HepG2 (cell line): ENCODE results near the gene HCFC2. TPM values are rescaled to one million over a fixed set of nuclear protein-coding genes. Genes with fewer than 3 reads are reported as not detected.

Source experiments
- BCL6 ChIP-seq: IDR thresholded peaks from 2 replicates; pipeline ENCODE4 v1.6.1; 2016; ENCODE audit warnings: missing genetic modification reagents, missing compliant biosample characterization
- BRCA1 ChIP-seq: sonication (generic); formaldehyde crosslinking; IDR thresholded peaks from 2 replicates; pipeline ENCODE4 v1.4.0; 2020; ENCODE audit warnings: missing genetic modification reagents
- CREB3 ChIP-seq: sonication (generic); formaldehyde crosslinking; IDR thresholded peaks from 2 replicates; pipeline ENCODE4 v1.5.0; 2020; ENCODE audit warnings: missing genetic modification reagents
- GFI1 ChIP-seq: sonication (generic); formaldehyde crosslinking; IDR thresholded peaks from 2 replicates; pipeline ENCODE4 v1.5.0; 2020; ENCODE audit warnings: missing genetic modification reagents, mild to moderate bottlenecking, borderline replicate concordance
- HOXA9 ChIP-seq: sonication (generic); formaldehyde crosslinking; IDR thresholded peaks from 2 replicates; pipeline ENCODE4 v1.8.1; 2022; ENCODE audit warnings: missing genetic modification reagents, mild to moderate bottlenecking, moderate library complexity, borderline replicate concordance
- KDM3A ChIP-seq: IDR thresholded peaks from 2 replicates; pipeline ENCODE4 v1.6.1; 2018; ENCODE audit warnings: low read depth, missing compliant biosample characterization
- MTF1 ChIP-seq: sonication (generic); formaldehyde crosslinking; IDR thresholded peaks from 2 replicates; pipeline ENCODE4 v1.5.0; 2020; ENCODE audit warnings: missing genetic modification reagents
- MXI1 ChIP-seq: IDR thresholded peaks from 3 replicates; pipeline ENCODE4 v1.6.1; 2012; ENCODE audit warnings: low read depth, low read length, inconsistent platforms, borderline replicate concordance
- SP4 ChIP-seq: sonication (generic); formaldehyde crosslinking; IDR thresholded peaks from 2 replicates; pipeline ENCODE4 v1.8.1; 2023; ENCODE audit warnings: mild to moderate bottlenecking, missing genetic modification reagents
- TARDBP ChIP-seq: sonication (generic); formaldehyde crosslinking; IDR thresholded peaks from 2 replicates; pipeline ENCODE4 v1.8.0; 2022; ENCODE audit warnings: mild to moderate bottlenecking, missing genetic modification reagents
- USF2 ChIP-seq, 2 experiments: sonication (generic) in 1 of 2; formaldehyde crosslinking in 1 of 2; IDR thresholded peaks; 2 replicates each; pipeline versions ENCODE4 v1.5.1 to v1.6.1; 2011 to 2020; ENCODE audit warnings: borderline replicate concordance in 1 of 2, low read depth in 1 of 2, low read length in 1 of 2, mild to moderate bottlenecking in 1 of 2, missing genetic modification reagents in 1 of 2, moderate library complexity in 1 of 2
- ZBTB7A ChIP-seq: sonication (generic); formaldehyde crosslinking; IDR thresholded peaks from 2 replicates; pipeline ENCODE4 v1.8.0; 2022; ENCODE audit warnings: mild to moderate bottlenecking, missing genetic modification reagents
- ZMYM4 ChIP-seq: sonication (generic); formaldehyde crosslinking; IDR thresholded peaks from 2 replicates; pipeline ENCODE4 v1.8.1; 2023; ENCODE audit warnings: mild to moderate bottlenecking, missing genetic modification reagents
- ZNF382 ChIP-seq: sonication (generic); formaldehyde crosslinking; IDR thresholded peaks from 2 replicates; pipeline ENCODE4 v1.5.0; 2020; ENCODE audit warnings: missing genetic modification reagents, mild to moderate bottlenecking, borderline replicate concordance
- ZNF530 ChIP-seq: sonication (generic); formaldehyde crosslinking; IDR thresholded peaks from 2 replicates; pipeline ENCODE4 v1.5.0; 2020; ENCODE audit warnings: low read depth, mild to moderate bottlenecking, missing genetic modification reagents
- ZNF546 ChIP-seq: sonication (generic); formaldehyde crosslinking; conservative IDR thresholded peaks from 2 replicates; pipeline ENCODE4 v1.8.1; 2023; ENCODE audit warnings: mild to moderate bottlenecking, missing genetic modification reagents
- ZNF558 ChIP-seq: sonication (generic); formaldehyde crosslinking; IDR thresholded peaks from 2 replicates; pipeline ENCODE4 v1.9.0; 2022; ENCODE audit warnings: mild to moderate bottlenecking, missing genetic modification reagents, borderline replicate concordance
- ZNF563 ChIP-seq: sonication (generic); formaldehyde crosslinking; IDR thresholded peaks from 2 replicates; pipeline ENCODE4 v1.8.0; 2022; ENCODE audit warnings: mild to moderate bottlenecking, moderate library complexity, missing genetic modification reagents
- ZNF569 ChIP-seq: sonication (generic); formaldehyde crosslinking; IDR thresholded peaks from 2 replicates; pipeline ENCODE4 v1.5.0; 2020; ENCODE audit warnings: mild to moderate bottlenecking, missing genetic modification reagents, moderate library complexity, borderline replicate concordance
- ZNF782 ChIP-seq: sonication (generic); formaldehyde crosslinking; IDR thresholded peaks from 2 replicates; pipeline ENCODE4 v1.4.0; 2020; ENCODE audit warnings: missing genetic modification reagents, mild to moderate bottlenecking, borderline replicate concordance
- polyA plus RNA-seq, 8 experiments: library from polyadenylated mRNA; depleted of rRNA in 3 of 8; stranded (reverse) in 7 of 8; unstranded in 1 of 8; fragments of >200 nt; fragmentation: Illumina TruSeq in 4 of 8; extraction: Trizol in 4 of 8; gene quantifications; 2 replicates each; pipeline versions ENCODE4 v1.2.1 to v1.2.3, GENCODE V29; 2011 to 2016; ENCODE audit warnings: low read depth in 4 of 8, missing spikeins in 1 of 8, mixed read lengths in 1 of 8; ENCODE audit not compliant: insufficient read depth in 1 of 8
- total RNA-seq, 5 experiments: library from RNA; depleted of rRNA; stranded (reverse); fragments of >200 nt; fragmentation: Illumina TruSeq; extraction: Trizol; gene quantifications; 2 replicates each; pipeline ENCODE4 v1.2.3, GENCODE V29; 2016; ENCODE audit warnings: low read depth in 1 of 5
- TF ChIP-seq, protein P1 (sequence below): sonication (generic); formaldehyde crosslinking; IDR thresholded peaks from 2 replicates; pipeline ENCODE4 v1.9.0; 2022; ENCODE audit warnings: low read depth, missing genetic modification reagents
- TF ChIP-seq, protein P2 (sequence below): sonication (generic); formaldehyde crosslinking; IDR thresholded peaks from 2 replicates; pipeline ENCODE4 v1.5.0; 2020; ENCODE audit warnings: mild to moderate bottlenecking, missing genetic modification reagents

HCFC2 gene
- total and polyA plus RNA-seq, 2 of the 13 experiments (the other 11 are each of a cell fraction or from before 2014, with no cell fraction given): 3.7 to 4.9 TPM

GRCh38 chr12:104064031-104064841 is at the start of gene HCFC2 (continued):
- TF ChIP-seq HOXA9 (CRISPR knock-in tag) (peak; percentile 59; the same call in 1 of the 2 replicates), ZMYM4 (CRISPR knock-in tag) (peak; percentile 81), ZNF569 (CRISPR knock-in tag) (no peak), MXI1 (peak; percentile 76; the same call in 1 of the 3 replicates), BRCA1 (no peak), KDM3A (CRISPR knock-in tag) (peak; percentile 30; the same call in 1 of the 2 replicates), ZNF558 (CRISPR knock-in tag) (peak; percentile 89; the same call in 1 of the 2 replicates), ZNF563 (CRISPR knock-in tag) (peak; percentile 65; the same call in 1 of the 2 replicates), ZNF546 (CRISPR knock-in tag) (no peak), GFI1 (CRISPR knock-in tag) (peak; percentile 53; the same call in 1 of the 2 replicates), ZNF782 (CRISPR knock-in tag) (peak; percentile 12; the same call in 1 of the 2 replicates), ZNF382 (CRISPR knock-in tag) (no peak), MTF1 (no peak), CREB3 (CRISPR knock-in tag) (no peak), ZNF530 (no peak), TARDBP (CRISPR knock-in tag) (peak; percentile 64; the same call in 1 of the 2 replicates), ZBTB7A (CRISPR knock-in tag) (0 out of 2 replicates have a peak, but pooled peaks have one; percentile 58), BCL6 (CRISPR knock-in tag) (no peak), SP4 (CRISPR knock-in tag) (peak; percentile 58; the same call in 1 of the 2 replicates), USF2 (IDR thresholded peaks at IDR 0.05; ENCODE audit: low read depth, low read length) (peak; percentile 83), USF2 (CRISPR knock-in tag; IDR thresholded peaks at IDR 0.05; ENCODE audit: borderline replicate concordance) (peak; percentile 95; the same call in 1 of the 2 replicates)
- TF ChIP-seq, protein P1, sequence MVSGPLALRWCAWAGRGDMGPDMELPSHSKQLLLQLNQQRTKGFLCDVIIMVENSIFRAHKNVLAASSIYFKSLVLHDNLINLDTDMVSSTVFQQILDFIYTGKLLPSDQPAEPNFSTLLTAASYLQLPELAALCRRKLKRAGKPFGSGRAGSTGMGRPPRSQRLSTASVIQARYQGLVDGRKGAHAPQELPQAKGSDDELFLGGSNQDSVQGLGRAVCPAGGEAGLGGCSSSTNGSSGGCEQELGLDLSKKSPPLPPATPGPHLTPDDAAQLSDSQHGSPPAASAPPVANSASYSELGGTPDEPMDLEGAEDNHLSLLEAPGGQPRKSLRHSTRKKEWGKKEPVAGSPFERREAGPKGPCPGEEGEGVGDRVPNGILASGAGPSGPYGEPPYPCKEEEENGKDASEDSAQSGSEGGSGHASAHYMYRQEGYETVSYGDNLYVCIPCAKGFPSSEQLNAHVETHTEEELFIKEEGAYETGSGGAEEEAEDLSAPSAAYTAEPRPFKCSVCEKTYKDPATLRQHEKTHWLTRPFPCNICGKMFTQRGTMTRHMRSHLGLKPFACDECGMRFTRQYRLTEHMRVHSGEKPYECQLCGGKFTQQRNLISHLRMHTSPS (CRISPR knock-in tag): no peak
- TF ChIP-seq, protein P2, sequence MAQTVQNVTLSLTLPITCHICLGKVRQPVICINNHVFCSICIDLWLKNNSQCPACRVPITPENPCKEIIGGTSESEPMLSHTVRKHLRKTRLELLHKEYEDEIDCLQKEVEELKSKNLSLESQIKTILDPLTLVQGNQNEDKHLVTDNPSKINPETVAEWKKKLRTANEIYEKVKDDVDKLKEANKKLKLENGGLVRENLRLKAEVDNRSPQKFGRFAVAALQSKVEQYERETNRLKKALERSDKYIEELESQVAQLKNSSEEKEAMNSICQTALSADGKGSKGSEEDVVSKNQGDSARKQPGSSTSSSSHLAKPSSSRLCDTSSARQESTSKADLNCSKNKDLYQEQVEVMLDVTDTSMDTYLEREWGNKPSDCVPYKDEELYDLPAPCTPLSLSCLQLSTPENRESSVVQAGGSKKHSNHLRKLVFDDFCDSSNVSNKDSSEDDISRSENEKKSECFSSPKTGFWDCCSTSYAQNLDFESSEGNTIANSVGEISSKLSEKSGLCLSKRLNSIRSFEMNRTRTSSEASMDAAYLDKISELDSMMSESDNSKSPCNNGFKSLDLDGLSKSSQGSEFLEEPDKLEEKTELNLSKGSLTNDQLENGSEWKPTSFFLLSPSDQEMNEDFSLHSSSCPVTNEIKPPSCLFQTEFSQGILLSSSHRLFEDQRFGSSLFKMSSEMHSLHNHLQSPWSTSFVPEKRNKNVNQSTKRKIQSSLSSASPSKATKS (CRISPR knock-in tag): no peak
